Panc1 (cell line): ENCODE measurements around the gene ACTR1B. TPM values are rescaled to one million over a fixed set of nuclear protein-coding genes. Genes with fewer than 3 reads are reported as not detected.
"Not testable (repeated sequence)": the region's sequence is repeated elsewhere in the genome, so short reads cannot be mapped to it uniquely, and the experiment has no call there.

ENCODE experiments used
- ATAC-seq: fragments of 200-7000 bp; cut with Tn5 transposase; 2 replicates; pipeline ENCODE4 v1.9.1; 2020; ENCODE audit warnings: mild to moderate bottlenecking, moderate library complexity
- BruUV-seq: library from RNA; stranded (reverse); fragments of 400-500 nt; replicated peaks from 2 replicates; lab custom pipeline; 2021; lab: Mats Ljungman, UMichigan
- CTCF ChIA-PET: fragments of 300-600 bp; sonication (Branson Sonifier 250); formaldehyde crosslinking; loops from one replicate; lab custom pipeline; 2022; ENCODE audit warnings: antibody characterized with exemption; lab: Charles Lee
- POLR2A ChIA-PET: fragments of 300-600 bp; sonication (Branson Sonifier 250); formaldehyde crosslinking; loops from one replicate; lab custom pipeline; 2022; ENCODE audit warnings: antibody characterized with exemption; lab: Charles Lee
- DNase-seq: peaks from one replicate; pipeline ENCODE4 v3.0.0-alpha.2; 2010; ENCODE audit warnings: low read depth, low spot score
- H3K27ac ChIP-seq: 2 replicates; pipeline ENCODE4 v1.5.1; 2011; ENCODE audit warnings: mild to moderate bottlenecking, low read length, inconsistent platforms
- H3K27me3 ChIP-seq: fragments of 200-500 bp; sonication (Bioruptor generic); 2 replicates; pipeline ENCODE4 v1.6.0; 2014; ENCODE audit warnings: low read length, inconsistent platforms; ENCODE audit not compliant: control insufficient read depth, insufficient read depth
- H3K36me3 ChIP-seq: fragments of 200-500 bp; sonication (Bioruptor generic); 2 replicates; pipeline ENCODE4 v1.5.1; 2014; ENCODE audit warnings: inconsistent platforms, mild to moderate bottlenecking, low read length, moderate library complexity; ENCODE audit not compliant: control insufficient read depth, insufficient read depth
- H3K4me1 ChIP-seq: 2 replicates; pipeline ENCODE4 v1.5.1; 2011; ENCODE audit warnings: inconsistent platforms, mild to moderate bottlenecking, low read length, moderate library complexity; ENCODE audit not compliant: control insufficient read depth, insufficient read depth
- H3K4me3 ChIP-seq, 2 experiments: 2 replicates each; pipeline ENCODE4 v1.5.1; 2011 to 2012; ENCODE audit warnings: low read depth in 2 of 2, low read length in 2 of 2, mild to moderate bottlenecking in 2 of 2, inconsistent platforms in 1 of 2, moderate library complexity in 1 of 2
- H3K9me3 ChIP-seq: fragments of 200-500 bp; sonication (Bioruptor generic); 2 replicates; pipeline ENCODE4 v1.5.1; 2014; ENCODE audit warnings: low read depth, mild to moderate bottlenecking, inconsistent platforms, low read length, moderate library complexity; ENCODE audit not compliant: control insufficient read depth, insufficient read depth
- POLR2AphosphoS5 ChIP-seq: IDR thresholded peaks from 2 replicates; pipeline ENCODE4 v1.6.1; 2012; ENCODE audit warnings: mild to moderate bottlenecking, low read depth, low read length, moderate library complexity
- SIN3A ChIP-seq: IDR thresholded peaks from 2 replicates; pipeline ENCODE4 v1.6.1; 2012; ENCODE audit warnings: low read depth, mild to moderate bottlenecking, low read length, moderate library complexity, borderline replicate concordance; ENCODE audit not compliant: insufficient read depth
- TCF7L2 ChIP-seq: IDR thresholded peaks from 2 replicates; pipeline ENCODE4 v1.6.1; 2011; ENCODE audit warnings: mild to moderate bottlenecking, low read depth, low read length, inconsistent platforms
- in situ Hi-C: cut with HindIII; loops from 2 replicates; pipeline ENCODE4 v1.10.0; 2016; ENCODE audit warnings: low sequenced_read_pairs, low pct_unique_long_range_greater_than_20kb
- intact Hi-C: fragments of 100-400 bp; cut with micrococcal nuclease; formaldehyde crosslinking; loops from one replicate; pipeline ENCODE4 v1.10.0; 2022; ENCODE audit not compliant: unreplicated experiment
- total RNA-seq: library from RNA; stranded (reverse); gene quantifications from one replicate; pipeline ENCODE4 v1.2.1, GENCODE V29; 2021; ENCODE audit not compliant: unreplicated experiment
- TF ChIP-seq, protein P1 (sequence below), 2 experiments: IDR thresholded peaks; 2 replicates each; pipeline ENCODE4 v1.6.1; 2011 to 2012; ENCODE audit warnings: low read depth in 2 of 2, control low read depth in 1 of 2, low read length in 1 of 2, mild to moderate bottlenecking in 1 of 2, moderate library complexity in 1 of 2; ENCODE audit not compliant: insufficient read depth in 1 of 2
- TF ChIP-seq, protein P2 (sequence below): fragments of 450-650 bp; IDR thresholded peaks from 2 replicates; pipeline ENCODE4 v1.5.1; 2017; ENCODE audit warnings: mild to moderate bottlenecking

Gene ACTR1B
- total RNA-seq, 1 experiment from 2014 or later, result 28.1 TPM

DNA sequence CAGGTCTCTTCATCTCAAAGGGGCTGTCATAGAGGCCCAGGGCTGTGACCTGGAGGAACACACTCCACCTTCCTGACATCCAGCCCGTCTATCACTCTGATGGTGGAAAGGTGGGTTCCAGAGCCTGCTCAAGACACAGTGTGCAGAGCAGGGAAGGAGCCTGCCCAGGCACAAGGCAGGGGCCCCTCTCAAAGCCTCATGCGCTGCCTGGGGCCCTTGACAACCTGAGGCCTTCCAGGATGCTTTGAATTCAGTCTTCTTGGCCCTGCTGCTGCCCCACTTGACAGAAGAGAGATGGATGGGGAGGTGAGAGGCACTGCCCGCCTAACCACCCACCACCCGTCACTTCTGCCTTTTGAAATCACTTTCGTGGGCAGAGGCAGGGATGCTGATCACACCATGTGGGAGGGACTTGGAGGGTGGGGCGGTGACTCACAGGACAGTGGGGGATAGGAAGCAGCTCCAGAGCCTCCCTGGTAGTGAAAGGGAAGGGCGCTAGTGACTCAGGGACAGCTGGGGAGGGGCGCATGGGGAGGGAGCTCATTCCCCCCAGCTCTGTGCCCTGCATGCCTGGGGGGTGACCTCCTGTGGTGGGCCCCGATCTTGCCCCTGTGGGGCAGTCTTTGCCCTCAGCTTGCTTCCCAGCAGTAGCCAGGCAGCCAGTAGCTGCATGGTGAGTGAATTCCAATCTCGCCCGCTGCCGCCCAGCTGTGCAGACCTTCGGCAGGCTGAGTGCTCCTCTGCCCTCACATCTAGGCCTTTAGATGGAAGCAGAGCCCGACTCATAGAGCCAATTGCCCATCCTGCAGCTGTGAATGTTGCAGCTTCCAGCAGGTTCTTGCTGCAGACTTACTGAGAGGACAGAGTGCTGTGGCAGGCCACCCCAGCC lies 44.7 kb downstream of the ACTR1B start:
- H3K9me3 ChIP-seq, H3K36me3 ChIP-seq, DNase-seq, BruUV-seq, in situ Hi-C loops, CTCF ChIA-PET, POLR2A ChIA-PET, H3K27ac ChIP-seq, H3K27me3 ChIP-seq, H3K4me1 ChIP-seq, intact Hi-C loops, H3K4me3 ChIP-seq: not testable (repeated sequence)
- ATAC-seq, result 0 out of 2 replicates have a peak, but pooled peaks have one; percentile 26

DNA sequence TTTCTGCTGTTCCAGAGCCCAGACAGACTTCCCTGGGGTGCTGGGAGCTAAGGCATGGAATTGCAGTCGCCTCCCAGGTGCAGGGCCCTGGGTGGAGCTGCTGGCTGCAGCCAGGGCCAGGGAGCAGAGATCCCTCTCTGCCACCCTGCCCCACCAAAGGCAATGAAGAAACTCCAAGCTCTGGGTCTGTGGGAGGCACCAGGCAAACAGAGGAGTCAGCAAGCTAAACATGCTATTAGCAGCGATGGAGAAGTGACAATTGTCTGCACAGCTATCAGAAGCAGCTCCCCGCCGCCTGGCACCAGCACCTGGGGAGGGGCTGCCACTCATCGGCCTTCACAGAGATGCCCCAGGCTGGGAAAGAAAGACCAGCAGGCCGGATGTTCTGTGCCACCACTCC lies 45.9 kb downstream of the ACTR1B start:
- ChIA-PET POLR2A (no interaction called here), CTCF (no interaction called here)
- DNase-seq (no peak), ATAC-seq (no peak)
- H3K36me3 ChIP-seq, result no peaks in the 10 kb centered on the region
- H3K9me3 ChIP-seq, result no peaks in the 10 kb centered on the region
- in situ Hi-C loops (no loop called here), intact Hi-C loops (no loop called here)
- TF ChIP-seq, protein P1, sequence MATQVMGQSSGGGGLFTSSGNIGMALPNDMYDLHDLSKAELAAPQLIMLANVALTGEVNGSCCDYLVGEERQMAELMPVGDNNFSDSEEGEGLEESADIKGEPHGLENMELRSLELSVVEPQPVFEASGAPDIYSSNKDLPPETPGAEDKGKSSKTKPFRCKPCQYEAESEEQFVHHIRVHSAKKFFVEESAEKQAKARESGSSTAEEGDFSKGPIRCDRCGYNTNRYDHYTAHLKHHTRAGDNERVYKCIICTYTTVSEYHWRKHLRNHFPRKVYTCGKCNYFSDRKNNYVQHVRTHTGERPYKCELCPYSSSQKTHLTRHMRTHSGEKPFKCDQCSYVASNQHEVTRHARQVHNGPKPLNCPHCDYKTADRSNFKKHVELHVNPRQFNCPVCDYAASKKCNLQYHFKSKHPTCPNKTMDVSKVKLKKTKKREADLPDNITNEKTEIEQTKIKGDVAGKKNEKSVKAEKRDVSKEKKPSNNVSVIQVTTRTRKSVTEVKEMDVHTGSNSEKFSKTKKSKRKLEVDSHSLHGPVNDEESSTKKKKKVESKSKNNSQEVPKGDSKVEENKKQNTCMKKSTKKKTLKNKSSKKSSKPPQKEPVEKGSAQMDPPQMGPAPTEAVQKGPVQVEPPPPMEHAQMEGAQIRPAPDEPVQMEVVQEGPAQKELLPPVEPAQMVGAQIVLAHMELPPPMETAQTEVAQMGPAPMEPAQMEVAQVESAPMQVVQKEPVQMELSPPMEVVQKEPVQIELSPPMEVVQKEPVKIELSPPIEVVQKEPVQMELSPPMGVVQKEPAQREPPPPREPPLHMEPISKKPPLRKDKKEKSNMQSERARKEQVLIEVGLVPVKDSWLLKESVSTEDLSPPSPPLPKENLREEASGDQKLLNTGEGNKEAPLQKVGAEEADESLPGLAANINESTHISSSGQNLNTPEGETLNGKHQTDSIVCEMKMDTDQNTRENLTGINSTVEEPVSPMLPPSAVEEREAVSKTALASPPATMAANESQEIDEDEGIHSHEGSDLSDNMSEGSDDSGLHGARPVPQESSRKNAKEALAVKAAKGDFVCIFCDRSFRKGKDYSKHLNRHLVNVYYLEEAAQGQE (IDR thresholded peaks at IDR 0.05; ENCODE audit: insufficient read depth in 1 of 2, low read depth in 2 of 2, low read length in 1 of 2), result no peak
- TF ChIP-seq TCF7L2 (no peak), POLR2AphosphoS5 (no peak), SIN3A (no peak)
- TF ChIP-seq, protein P2, sequence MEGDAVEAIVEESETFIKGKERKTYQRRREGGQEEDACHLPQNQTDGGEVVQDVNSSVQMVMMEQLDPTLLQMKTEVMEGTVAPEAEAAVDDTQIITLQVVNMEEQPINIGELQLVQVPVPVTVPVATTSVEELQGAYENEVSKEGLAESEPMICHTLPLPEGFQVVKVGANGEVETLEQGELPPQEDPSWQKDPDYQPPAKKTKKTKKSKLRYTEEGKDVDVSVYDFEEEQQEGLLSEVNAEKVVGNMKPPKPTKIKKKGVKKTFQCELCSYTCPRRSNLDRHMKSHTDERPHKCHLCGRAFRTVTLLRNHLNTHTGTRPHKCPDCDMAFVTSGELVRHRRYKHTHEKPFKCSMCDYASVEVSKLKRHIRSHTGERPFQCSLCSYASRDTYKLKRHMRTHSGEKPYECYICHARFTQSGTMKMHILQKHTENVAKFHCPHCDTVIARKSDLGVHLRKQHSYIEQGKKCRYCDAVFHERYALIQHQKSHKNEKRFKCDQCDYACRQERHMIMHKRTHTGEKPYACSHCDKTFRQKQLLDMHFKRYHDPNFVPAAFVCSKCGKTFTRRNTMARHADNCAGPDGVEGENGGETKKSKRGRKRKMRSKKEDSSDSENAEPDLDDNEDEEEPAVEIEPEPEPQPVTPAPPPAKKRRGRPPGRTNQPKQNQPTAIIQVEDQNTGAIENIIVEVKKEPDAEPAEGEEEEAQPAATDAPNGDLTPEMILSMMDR, result no peak
- H3K27me3 ChIP-seq, result no peaks in the 10 kb centered on the region
- H3K4me3 ChIP-seq, result no peak overlapping the region
- no peaks in the 10 kb centered on the region for H3K4me1 ChIP-seq
- no peak overlapping the region for H3K27ac ChIP-seq
- no TSS peak for BruUV-seq

DNA sequence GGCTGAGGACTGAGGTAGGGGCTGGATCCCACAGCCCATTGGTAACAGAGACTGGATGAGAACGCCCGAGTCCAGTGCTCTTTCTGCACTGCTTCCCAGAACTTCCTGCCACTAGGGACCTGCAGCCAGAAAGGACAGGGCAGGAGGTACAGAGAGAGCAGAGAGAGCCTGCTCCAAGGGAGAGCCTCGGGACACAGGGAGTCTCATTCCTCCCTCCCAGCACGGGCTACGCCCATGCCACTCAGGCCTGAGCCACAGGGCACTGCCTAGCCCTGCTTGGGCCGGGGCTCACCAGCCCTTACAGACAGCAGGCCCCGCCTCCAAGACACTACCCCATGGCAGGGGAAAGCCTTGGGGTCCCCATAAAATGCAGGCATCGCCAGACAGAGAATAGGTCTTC lies 48.1 kb downstream of the ACTR1B start:
- H3K36me3 ChIP-seq, DNase-seq, in situ Hi-C loops, intact Hi-C loops, H3K4me1 ChIP-seq, H3K4me3 ChIP-seq, H3K27ac ChIP-seq, BruUV-seq, POLR2A ChIA-PET, H3K27me3 ChIP-seq, CTCF ChIA-PET, H3K9me3 ChIP-seq: not testable (repeated sequence)
- ATAC-seq, result peak; percentile 56

DNA sequence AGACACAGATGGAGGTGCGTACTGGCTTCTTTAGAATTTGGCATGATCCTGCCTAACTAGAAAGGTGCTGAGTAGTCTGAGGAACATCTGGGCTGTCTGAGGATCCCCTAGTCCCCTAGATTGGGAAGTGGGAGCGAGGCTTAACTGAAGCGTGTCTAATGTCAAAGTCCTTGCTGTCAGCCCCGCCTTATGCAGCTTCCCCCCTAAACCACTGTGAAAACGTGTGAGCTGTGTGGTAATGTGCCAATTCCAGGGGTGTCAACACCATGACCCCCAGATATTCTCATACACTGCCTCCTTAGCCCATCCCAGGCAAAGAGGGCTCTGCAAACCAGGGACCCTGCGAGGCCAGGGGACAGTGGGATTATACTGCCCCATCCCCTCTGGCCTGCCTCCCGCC lies 51.9 kb downstream of the ACTR1B start:
- ATAC-seq, H3K27me3 ChIP-seq, BruUV-seq, H3K4me1 ChIP-seq, intact Hi-C loops, H3K9me3 ChIP-seq, POLR2A ChIA-PET, H3K27ac ChIP-seq, CTCF ChIA-PET, H3K36me3 ChIP-seq, DNase-seq, H3K4me3 ChIP-seq, in situ Hi-C loops: not testable (repeated sequence)

DNA sequence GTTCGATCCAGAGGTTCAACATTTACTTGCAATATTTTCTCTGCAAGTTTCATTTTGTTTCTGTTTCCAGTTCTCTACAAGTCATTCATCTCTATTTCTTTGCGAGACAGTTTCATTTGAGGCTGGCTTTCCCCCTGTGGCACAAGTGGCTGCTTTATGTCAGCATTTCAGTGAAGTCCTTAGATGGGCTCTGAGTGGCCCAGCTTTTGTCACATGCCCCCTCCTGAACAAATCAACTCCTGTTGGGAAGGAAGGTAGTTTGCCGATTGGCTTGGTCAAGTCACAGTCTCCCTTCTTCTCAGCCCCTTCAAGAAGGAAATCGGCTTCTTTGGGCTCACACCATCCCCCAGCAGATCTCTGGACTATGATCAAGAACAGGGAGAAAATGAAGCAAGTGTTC lies 55.1 kb downstream of the ACTR1B start:
- H3K27me3 ChIP-seq, CTCF ChIA-PET, intact Hi-C loops, H3K9me3 ChIP-seq, ATAC-seq, DNase-seq, POLR2A ChIA-PET, H3K27ac ChIP-seq, H3K4me1 ChIP-seq, H3K4me3 ChIP-seq, H3K36me3 ChIP-seq, in situ Hi-C loops, BruUV-seq: not testable (repeated sequence)
